Motor neuron (in vitro differentiated cells): ENCODE measurements around the gene IVNS1ABP. TPM values are rescaled to one million over a fixed set of nuclear protein-coding genes. Genes with fewer than 3 reads are reported as not detected.
"Not testable (repeated sequence)": the region's sequence is repeated elsewhere in the genome, so short reads cannot be mapped to it uniquely, and the experiment has no call there.

Source experiments
- ATAC-seq, 8 experiments: fragments of 200-7000 bp; cut with Tn5 transposase; replicated peaks in 6 of 8; 2 replicates each; pipeline ENCODE4 v1.8.0; 2021; ENCODE audit warnings: mild to moderate bottlenecking in 8 of 8, moderate library complexity in 8 of 8
- H3K27ac ChIP-seq, 2 donors: fragments of 250-450 bp; sonication (Bioruptor Pico); 2 replicates each; pipeline ENCODE4 v1.9.0; 2021; ENCODE audit warnings: antibody characterized with exemption in 2 of 2, mild to moderate bottlenecking in 2 of 2, moderate library complexity in 1 of 2
- H3K4me1 ChIP-seq, 2 donors: fragments of 250-450 bp; sonication (Bioruptor Pico); replicated peaks in 1 of 2; 2 replicates each; pipeline ENCODE4 v1.6.1; 2021; ENCODE audit warnings: antibody characterized with exemption in 2 of 2, mild to moderate bottlenecking in 2 of 2, moderate library complexity in 1 of 2
- H3K4me3 ChIP-seq, 5 donors: fragments of 250-450 bp; sonication (Bioruptor Pico); 2 replicates each; pipeline ENCODE4 v1.9.0; 2021; ENCODE audit warnings: antibody characterized with exemption in 5 of 5, mild to moderate bottlenecking in 5 of 5, moderate library complexity in 4 of 5
- WGBS, 10 experiments: fragments of 450-650 bp; shearing (Covaris generic); methylation state at CpG; one replicate each; pipeline ENCODE4 v1.0.0; 2022; 5-methylcytosine and 5-hydroxymethylcytosine counted together
- in situ Hi-C, 9 experiments: fragments of 400-800 bp; cut with MboI; loops; one replicate each; pipeline ENCODE4 v1.15.0; 2021; ENCODE audit warnings: low sequenced_read_pairs in 9 of 9, low pct_unique_long_range_greater_than_20kb in 2 of 9; ENCODE audit not compliant: unreplicated experiment in 9 of 9
- total RNA-seq, 8 experiments: library from RNA; unstranded; fragments of 300-600 nt; gene quantifications; 2 replicates each; pipeline versions ENCODE4 v1.2.3 to v1.2.4, GENCODE V29; 2022

IVNS1ABP gene
- total RNA-seq = 100 to 1,000 TPM in 5 of 8 experiments, 10 to 100 TPM in 3; 43.6 to 183 (median 108) TPM

DNA sequence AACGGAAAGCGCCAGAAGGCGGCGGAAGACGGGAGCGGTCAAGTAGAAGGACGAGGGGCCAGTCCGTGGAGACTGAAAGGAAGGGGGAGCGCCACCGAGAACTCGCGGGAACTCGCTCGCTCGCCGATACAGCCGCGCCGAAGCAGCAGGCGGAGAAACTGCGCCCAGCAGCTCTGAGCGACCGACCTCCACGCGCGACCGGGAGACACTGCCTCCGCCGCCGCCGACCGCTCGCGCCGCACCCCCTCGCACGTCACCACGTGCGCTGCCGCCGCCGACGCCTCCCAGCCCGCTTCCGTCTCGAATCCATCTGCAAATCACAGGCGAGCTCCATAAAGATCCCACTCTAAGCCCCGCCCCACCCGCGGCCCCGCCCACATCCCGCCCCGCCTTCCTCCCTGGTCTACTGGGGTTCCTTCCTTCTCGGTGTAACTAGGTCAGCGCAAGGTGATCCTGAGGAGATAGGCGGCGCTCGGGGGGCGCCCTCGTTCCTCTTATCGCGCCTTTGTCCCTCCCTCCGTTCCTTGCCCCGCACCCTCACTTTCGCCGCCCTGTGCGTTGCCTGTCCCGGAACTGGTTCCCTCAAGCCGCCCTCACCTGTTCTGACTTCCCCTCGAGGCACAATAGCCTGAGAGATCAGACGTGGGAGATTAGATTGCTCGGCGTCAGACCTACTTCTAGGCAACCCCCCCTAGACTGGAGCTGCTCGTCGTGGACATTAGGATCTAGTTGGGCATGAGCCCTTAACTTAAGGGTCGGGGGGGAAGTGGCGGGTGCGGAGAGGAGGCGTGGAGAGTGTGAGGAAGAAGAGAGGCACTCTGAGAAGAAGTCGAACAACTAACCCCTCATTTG, at the start of gene IVNS1ABP:
IVNS1ABP (minus strand) TSS at position 210 of the 852 bp plus-strand sequence. CDS start 7,750 bp downstream, outside the sequence.
- ATAC-seq = peak; percentile 73 to 83 (median 79)
- Histone ChIP-seq H3K4me1 (peaks cover 16 to 35% of the 10 kb centered on the region in 2 donors), H3K4me3 (peak within 1 kb of the TSS; percentile 66 to 95 (median 89)), H3K27ac (peak within 1 kb of the TSS; percentile 94 to 96)
- WGBS, 10 experiments = 0 to 16% (median 0%) methylated on average over 1 to 32 of the region's 80 CpGs; no CpG with 5 or more reads in 3 of the 10 experiments
- in situ Hi-C loops = loop anchor here in 3 of 9 experiments (25.0 kb wide), 3 partner anchors 170 to 345 kb away; no protein-coding TSS in a partner anchor

DNA sequence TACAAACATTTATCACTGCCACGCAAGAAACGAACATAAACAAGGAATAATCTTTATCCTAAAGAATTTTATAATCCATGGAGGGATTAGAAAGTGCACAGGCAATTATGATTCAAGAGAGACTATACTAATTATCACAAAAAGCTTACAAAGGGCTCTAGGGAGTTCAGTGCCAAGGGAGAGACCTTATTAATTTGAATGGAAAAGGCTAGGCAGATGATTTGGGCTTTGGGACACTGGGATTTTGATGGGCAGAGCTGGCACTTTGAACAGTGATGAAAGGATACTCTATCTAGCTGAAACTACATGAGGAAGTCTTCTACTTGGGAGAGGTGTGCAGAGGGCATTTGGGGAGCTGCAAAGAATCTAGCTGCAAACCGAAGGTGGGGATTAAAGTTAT, 48.9 kb upstream of the IVNS1ABP start:
- no peaks in the 10 kb centered on the region for H3K4me1 ChIP-seq
- ATAC-seq = no peak
- 81 to 100% (median 92%) methylated on average over 1 to 3 of the region's 3 CpGs for WGBS, 10 experiments
- no peak overlapping the region for H3K27ac ChIP-seq
- no peak overlapping the region for H3K4me3 ChIP-seq
- in situ Hi-C loops = no loop called here

DNA sequence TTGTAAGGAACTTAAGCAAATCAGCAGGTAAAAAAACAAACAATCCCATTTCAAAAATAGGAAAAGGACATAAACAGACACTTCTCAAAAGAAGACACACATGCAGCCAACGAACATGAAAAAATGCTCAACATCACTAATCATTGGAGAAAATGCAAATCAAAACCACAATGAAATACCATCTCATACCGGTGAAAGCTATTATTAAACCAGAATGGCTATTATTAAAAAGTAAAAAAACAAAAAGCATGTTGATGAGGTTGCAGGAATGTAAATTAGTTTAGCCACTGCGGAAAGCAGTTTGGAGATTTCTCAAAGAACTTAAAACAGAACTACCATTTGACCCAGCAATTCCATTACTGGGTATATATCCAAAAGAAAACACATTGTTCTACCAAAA, 47.5 kb upstream of the IVNS1ABP start:
- ATAC-seq, in situ Hi-C loops: not testable (repeated sequence)
- WGBS, 10 experiments = 28 to 100% (median 63%) methylated on average over 2 to 3 of the region's 3 CpGs

DNA sequence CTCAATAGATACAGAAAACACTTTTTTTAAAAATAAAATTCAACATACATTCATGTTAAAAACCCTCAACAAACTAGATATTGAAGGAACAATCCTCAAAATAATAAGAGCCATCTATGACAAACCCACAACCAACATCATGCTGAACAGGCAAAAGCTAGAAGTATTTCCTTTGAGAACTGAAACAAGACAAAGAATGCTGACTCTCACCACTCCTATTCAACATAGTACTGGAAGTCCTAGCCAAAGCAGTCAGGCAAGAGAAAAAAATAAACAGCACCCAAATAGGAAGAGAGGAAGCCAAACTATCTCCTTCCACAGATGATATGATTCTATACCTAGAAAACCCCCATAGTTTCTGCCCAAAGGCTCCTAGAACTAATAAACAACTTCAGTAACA, 46.2 kb upstream of the IVNS1ABP start:
- no peaks in the 10 kb centered on the region for H3K4me1 ChIP-seq
- H3K27ac ChIP-seq = no peak overlapping the region
- ATAC-seq = no peak
- no peak overlapping the region for H3K4me3 ChIP-seq
- in situ Hi-C loops = no loop called here

More for the DNA sequence above, 47.5 kb upstream of the IVNS1ABP start:
- not testable (repeated sequence) for H3K27ac ChIP-seq, H3K4me3 ChIP-seq, H3K4me1 ChIP-seq

DNA sequence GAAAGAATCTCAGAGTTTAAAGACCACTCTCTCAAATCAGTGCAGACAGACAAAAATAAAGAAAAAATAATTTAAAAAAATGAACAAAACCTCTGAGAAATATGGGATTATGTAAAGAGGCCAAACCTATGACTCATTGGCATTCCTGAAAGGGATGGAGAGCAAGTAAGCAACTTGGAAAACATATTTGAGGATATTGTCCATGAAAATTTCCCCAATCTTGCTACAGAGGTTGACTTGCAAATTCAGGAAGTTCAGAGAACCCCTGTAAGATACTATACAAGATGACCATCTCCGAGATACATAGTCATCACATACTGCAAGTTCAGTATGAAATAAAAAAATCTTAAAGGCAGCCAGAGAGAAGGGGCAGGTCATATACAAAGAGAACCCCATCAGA, 43.7 kb upstream of the IVNS1ABP start:
- ATAC-seq = no peak
- WGBS, 10 experiments = 17 to 100% (median 100%) methylated on average over 1 of the region's 1 CpG; no CpG with 5 or more reads in 1 of the 10 experiments
- H3K27ac ChIP-seq = no peak overlapping the region
- no peak overlapping the region for H3K4me3 ChIP-seq
- in situ Hi-C loops = no loop called here
- no peaks in the 10 kb centered on the region for H3K4me1 ChIP-seq

DNA sequence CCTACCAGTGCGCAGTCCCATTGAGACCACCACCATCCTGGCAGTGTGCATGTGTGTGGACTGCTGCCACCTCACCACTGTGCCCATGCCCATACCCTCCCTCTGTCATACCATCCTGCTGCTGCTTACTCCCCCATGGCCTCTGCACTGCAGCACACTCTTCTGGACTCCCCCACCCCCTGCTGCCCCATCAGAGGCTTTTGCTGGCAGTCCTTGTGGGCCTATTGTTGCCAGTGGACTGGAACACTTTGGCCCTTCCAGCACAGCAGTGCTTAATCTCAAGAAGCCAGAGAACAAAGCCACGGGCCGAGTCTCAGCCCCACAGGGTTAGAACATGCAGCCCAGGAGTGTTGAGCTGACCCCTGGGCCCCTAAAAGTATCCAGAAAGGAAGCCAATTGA, 41.9 kb upstream of the IVNS1ABP start:
- WGBS, 10 experiments = 81 to 100% (median 100%) methylated on average over 1 to 3 of the region's 3 CpGs; no CpG with 5 or more reads in 5 of the 10 experiments
- ATAC-seq = no peak
- Histone ChIP-seq H3K4me1 (no peaks in the 10 kb centered on the region), H3K27ac (no peak overlapping the region), H3K4me3 (no peak overlapping the region)
- in situ Hi-C loops = no loop called here

DNA sequence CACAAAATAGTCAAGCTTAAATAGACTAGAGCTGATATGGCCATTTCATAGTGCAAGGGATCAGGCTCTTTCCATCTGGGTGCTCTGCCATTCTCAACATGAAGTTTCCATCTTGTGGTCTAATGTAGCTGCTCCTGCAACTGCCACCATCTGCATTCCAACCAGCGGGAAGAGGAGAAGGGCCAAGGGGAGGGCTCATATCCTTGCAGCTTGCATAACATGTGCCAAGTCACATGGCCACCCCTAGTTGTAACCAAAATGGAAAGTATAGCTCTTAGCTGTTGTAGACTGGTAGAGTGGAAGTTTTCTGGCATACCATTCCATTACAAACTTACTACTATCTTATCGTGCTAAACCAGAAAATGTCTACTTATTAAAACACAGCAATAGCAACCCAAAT, 38.9 kb upstream of the IVNS1ABP start:
- in situ Hi-C loops = no loop called here
- no peak overlapping the region for H3K27ac ChIP-seq
- 40 to 100% (median 75%) methylated on average over 1 to 2 of the region's 2 CpGs; no CpG with 5 or more reads in 3 of the 10 experiments for WGBS, 10 experiments
- no peak for ATAC-seq
- H3K4me3 ChIP-seq = no peak overlapping the region
- H3K4me1 ChIP-seq = peaks cover 0 to 7% of the 10 kb centered on the region in 2 donors

DNA sequence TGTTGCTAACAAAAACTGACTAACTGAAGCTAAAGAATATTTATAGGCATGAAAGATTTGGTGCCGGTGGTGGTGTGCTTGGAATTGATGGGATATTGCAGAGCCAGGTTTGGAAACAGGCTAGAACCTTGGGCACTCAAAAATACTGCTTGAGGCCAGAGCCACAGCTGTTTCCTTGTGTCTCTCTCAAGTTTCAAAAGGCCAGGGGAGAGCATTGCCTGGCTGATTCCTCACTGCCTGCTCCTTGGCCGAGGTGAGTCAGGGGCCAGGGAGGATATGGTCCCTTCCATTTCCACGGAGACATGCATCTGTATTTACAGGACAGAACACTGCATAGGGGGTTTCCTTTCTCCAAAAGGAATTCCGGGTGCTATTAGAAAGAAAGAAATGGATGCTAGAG, 36.1 kb upstream of the IVNS1ABP start:
- 86 to 100% (median 93%) methylated on average over 1 to 4 of the region's 4 CpGs; no CpG with 5 or more reads in 1 of the 10 experiments for WGBS, 10 experiments
- in situ Hi-C loops = no loop called here
- Histone ChIP-seq H3K4me1 (peaks cover 0 to 7% of the 10 kb centered on the region in 2 donors), H3K27ac (no peak overlapping the region), H3K4me3 (no peak overlapping the region)
- no peak for ATAC-seq

DNA sequence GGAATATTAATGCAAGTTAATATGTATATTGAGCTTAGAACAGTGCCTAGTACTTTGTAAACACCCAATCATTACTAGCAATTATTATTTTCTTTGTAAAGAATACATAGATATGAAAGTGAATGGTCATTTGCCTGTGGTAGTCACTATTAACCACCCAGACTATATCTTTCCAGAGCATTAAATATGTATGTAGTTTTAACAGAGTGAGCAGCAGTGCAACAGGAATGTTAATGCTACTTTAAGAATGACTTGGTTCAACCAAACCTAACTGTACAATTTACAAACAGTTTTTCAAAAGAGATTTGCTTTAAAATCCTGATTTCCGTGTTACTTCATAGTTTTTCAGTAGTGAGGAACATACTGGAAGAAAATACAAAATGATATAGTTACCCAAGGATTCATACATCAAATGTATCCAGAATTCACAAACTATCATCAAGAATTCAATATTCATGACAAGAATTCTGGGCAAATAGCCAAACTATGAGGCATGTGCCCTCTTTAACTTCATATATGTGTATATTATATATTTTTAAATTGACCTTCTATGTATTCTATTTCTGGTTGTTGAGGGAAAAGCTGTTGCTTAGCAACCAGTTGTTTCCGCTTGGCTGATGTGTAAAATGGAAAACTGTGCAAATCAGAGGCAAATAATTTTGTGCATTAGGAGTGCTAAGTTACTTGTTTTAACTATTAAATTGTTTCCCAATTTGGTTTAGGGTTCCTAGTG, 34.9 kb upstream of the IVNS1ABP start:
- H3K27ac ChIP-seq = no peak overlapping the region
- ATAC-seq = peak in 3 of 8 experiments; percentile 63 to 80 (median 77)
- WGBS, 10 experiments = 13 to 100% (median 76%) methylated on average over 1 to 2 of the region's 2 CpGs; no CpG with 5 or more reads in 1 of the 10 experiments
- in situ Hi-C loops = no loop called here
- no peak overlapping the region for H3K4me3 ChIP-seq
- peaks cover 0 to 7% of the 10 kb centered on the region in 2 donors for H3K4me1 ChIP-seq

DNA sequence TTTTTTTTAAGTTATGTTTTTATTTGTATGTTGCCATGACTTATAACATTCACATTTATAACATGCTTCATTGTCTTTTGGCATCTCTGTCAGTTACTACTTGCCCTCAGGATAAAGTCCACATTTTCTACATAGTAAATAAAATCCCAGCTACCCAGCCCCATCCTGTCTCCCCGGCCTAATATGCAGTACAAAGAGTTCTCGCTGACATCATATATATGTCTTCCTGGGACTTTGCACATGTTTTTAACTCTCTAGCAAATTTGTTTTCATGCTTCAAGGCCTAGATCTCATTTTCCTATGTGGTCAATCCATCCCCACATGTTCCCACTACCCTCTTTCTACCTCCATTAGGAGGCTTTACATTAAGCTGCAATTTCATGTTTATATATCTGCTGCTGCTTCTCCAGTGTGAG, 33.0 kb upstream of the IVNS1ABP start:
- 50 to 100% (median 85%) methylated on average over 1 to 2 of the region's 2 CpGs; no CpG with 5 or more reads in 2 of the 10 experiments for WGBS, 10 experiments
- peak in 1 of 8 experiments; percentile 73 for ATAC-seq
- Histone ChIP-seq H3K4me1 (peaks cover 0 to 7% of the 10 kb centered on the region in 2 donors), H3K27ac (no peak overlapping the region), H3K4me3 (no peak overlapping the region)
- in situ Hi-C loops = no loop called here

DNA sequence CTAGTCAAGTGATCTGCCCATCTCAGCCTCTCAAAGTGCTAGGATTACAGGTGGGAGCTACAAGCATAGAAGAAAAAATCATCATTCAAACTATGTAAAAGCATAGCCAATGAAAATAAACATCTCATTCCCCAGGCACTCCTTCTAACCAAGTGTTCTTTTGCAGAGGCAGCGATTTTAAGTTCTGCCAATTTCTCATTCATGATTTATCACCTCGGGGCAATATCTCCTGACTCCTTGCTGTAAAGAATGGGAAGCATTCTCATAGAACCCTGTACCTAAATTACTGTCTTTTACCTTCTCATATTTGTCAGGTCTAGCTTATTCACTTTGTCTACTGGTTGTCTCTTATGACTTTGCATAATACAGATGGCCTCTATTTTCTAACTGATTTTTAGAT, 32.5 kb upstream of the IVNS1ABP start:
- in situ Hi-C loops = no loop called here
- ATAC-seq = no peak
- no peak overlapping the region for H3K27ac ChIP-seq
- H3K4me1 ChIP-seq = peaks cover 0 to 7% of the 10 kb centered on the region in 2 donors
- H3K4me3 ChIP-seq = no peak overlapping the region
- 78 to 100% (median 91%) methylated on average over 1 to 2 of the region's 2 CpGs for WGBS, 10 experiments

DNA sequence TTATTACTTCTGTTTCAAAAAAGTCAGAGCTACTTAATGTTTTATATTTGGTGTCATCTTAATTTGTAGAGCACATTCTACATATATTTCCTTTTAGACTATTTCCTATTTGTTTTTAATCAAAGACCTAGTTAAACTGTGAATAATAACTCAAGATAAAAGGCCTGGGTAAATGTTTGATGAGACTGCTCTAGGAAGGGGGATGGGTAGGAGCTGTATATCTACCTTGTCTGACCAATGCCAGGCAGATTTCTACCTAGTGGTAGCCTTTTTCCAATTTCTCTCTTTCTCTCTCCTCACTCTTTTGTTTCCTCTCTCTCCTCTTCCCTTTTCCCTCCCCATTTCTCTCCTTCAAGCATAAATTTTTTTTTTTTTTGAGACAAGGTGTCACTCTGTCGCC, 31.9 kb upstream of the IVNS1ABP start:
- ATAC-seq = no peak
- Histone ChIP-seq H3K4me1 (peaks cover 0 to 7% of the 10 kb centered on the region in 2 donors), H3K27ac (no peak overlapping the region), H3K4me3 (no peak overlapping the region)
- WGBS, 10 experiments = 60 to 100% (median 89%) methylated on average over 1 of the region's 1 CpG; no CpG with 5 or more reads in 2 of the 10 experiments
- in situ Hi-C loops = no loop called here

DNA sequence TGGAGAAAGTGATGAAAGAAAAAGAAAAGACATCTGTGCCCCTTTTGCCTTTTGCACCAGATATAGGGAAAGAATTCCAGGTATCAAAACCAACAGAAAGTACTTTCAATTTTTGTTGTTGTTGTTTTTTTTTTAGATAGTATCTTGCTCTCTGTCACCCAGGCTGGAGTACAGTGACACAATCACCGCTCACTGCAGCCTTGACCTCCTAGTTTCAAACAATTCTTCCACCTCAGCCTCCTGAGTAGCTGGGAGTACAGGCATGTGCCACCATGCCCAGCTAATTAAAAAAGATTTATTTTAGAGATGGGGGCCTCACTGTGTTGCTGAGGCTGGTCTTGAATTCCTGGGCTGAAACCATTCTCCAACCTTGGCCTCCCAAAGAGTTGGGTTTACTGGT, 31.3 kb upstream of the IVNS1ABP start:
- no peak for ATAC-seq
- peaks cover 0 to 7% of the 10 kb centered on the region in 2 donors for H3K4me1 ChIP-seq
- in situ Hi-C loops = no loop called here
- no peak overlapping the region for H3K27ac ChIP-seq
- no peak overlapping the region for H3K4me3 ChIP-seq
- 100% methylated on average over 1 of the region's 1 CpG; no CpG with 5 or more reads in 5 of the 10 experiments for WGBS, 10 experiments
